DMS 273 treated with DMSO at 0.1 percent for 48 hours (cell line): ENCODE measurements around the gene ARHGEF39.
"Not testable (repeated sequence)": the region's sequence is repeated elsewhere in the genome, so short reads cannot be mapped to it uniquely, and the experiment has no call there.

Experiments used
- DNase-seq: peaks from one replicate; lab custom pipeline; 2025; lab: John Stamatoyannopoulos, UW

The ARHGEF39 gene

DNA sequence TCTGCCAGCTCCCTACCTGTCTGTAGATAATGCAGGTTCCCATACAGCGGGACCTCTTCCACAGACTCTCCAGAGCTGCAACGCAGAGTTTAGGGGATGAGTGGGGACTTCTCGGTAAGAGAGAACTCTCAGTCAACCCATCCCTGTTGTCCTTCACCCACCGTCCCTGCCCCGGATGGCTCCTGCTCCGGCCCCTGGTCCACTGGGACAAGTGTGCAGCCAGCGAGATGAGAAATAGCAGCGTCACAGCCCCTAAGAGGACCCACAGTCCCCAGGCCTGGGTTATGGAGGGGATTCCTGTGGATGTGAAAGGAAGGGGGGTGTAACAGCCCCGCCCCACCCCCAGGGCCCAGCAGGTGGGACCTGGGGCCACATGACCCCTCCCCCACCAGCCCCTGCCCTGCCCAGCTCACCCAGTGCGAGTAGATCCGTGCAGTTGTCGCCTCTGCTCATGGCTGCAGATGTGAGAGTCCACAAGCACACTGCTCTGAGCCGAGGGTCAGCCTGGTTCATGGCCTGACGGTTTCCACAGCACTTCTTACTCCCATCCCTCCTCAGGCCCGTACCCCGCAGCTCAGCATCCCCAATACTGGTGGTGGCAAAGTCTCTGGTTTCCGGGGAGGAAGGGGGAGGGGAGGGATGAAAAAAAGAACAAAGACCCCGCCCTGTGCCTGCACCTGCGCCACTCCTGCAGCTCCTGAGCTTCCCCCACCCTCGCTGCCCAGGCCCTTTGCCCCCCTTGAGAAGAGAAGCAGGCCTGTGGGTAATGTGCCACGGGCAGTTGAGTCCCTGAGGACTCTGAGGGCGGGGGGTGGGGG, 14.4 kb downstream of the ARHGEF39 start, which contains the start of gene SIT1:
Gene SIT1, minus strand, starts transcription at position 591 of the 818 bp plus-strand sequence. Its CDS starts 78 bp downstream, at position 513.
- no peak for DNase-seq

DNA sequence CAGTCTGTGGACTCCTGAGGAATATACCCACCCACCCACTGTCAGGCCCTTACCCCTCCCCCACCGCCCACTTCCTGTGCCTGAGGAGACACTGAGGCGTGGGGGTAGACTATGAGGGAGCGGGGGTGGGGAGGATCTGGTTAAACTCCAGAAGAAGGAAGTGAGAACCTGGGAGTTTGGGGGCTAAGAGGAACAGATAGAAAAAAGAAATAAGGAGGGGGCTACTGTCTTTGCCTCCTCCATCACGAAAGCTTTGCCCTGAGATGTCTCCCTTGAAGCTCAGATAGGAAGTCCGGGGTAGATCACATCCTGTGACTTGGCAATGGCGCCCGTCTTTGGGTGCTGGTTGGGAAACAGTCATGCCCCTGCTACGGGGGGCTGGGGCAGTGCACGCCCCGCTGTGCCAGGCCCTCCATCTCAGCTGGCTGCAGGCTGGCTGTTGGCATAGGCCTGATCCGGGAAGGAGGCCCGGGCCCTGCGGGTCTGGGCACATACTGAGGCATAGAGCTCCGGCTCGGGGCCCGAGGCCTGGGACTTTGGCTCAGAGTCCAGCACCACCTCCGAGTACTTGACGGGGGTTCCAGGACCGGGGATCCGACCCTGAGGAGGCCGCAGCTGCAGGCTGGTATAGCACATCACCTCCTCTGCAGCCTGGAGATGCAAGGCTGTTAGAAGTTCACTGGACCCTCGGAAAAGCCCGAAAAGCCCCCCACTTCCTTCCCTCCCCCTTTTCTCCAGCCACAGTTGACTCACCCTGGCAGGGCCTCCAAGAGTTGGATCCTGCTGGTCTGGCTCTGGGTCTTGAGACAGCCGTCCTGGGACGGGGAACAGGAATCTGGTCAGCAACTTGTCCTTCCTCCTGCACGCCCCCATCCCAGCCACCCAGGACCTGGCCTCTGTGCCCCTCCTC, 15.3 kb downstream of the ARHGEF39 start:
- DNase-seq: no peak

DNA sequence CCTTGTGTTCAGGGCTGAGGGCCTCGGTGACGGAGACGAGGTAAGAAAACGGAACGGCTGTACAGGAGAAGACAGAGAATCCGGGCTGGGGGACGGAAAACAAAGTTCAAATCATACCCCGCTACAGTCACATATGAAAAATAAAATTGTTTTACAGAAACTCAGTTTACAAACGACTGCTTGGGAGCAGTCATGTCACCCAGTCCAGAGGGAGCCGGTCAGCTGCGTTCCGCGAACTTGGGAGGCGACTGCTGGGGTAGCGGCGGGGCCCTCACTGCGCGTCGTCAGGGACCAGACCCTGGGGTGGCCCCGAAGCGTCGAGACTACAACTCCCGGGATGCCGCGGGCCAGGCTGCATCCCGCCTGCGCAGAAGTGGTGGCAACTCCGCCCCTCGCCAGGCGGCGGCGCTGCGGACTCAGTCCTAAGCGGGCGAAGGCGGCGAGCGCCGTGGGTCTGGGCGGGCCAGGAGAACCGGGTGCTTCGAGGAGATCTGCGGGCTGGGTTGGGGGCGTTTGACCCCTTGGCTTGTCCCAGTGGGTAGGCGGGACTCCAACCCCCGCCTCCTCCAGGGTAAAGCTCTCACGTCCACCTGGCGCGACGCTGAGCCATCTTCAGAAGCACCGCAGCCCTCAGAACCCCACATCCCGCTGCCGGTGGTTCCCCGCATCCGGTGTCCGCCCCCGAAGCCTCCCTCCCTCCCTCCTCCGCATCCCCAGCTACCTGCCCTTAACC, 18.3 kb downstream of the ARHGEF39 start:
- peak; percentile 60 for DNase-seq

- DNase-seq: no peak
Observed at GRCh38 chr9:35646153-35646532, 18.9 kb downstream of the ARHGEF39 start.

GRCh38 chr9:35645736-35646135, 19.3 kb downstream of the ARHGEF39 start:
- DNase-seq: not testable (repeated sequence)

- no peak for DNase-seq
Observed at GRCh38 chr9:35643046-35643445, 21.9 kb downstream of the ARHGEF39 start.

DNA sequence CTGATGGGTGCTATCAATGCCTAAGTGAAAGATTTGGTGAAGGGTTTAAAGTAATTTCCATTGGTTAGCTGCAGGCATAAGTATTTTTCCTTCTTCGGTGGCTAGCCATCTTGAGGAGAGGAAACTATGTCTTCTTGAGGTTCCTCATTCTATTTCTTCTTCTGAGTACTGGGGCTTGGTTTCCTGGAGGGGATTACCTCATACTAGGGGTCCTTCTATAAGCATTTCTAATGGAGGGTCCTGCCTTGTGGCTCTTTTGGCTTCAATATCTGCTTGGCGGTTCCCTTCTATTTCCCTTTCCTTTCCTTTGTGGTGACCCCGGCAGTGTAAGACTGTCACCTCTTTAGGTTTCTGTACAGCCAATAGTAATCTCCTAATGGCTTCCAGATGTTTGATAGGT, 23.5 kb downstream of the ARHGEF39 start:
- not testable (repeated sequence) for DNase-seq

- DNase-seq: not testable (repeated sequence)
Observed at GRCh38 chr9:35640431-35640830, 24.6 kb downstream of the ARHGEF39 start.

- DNase-seq: no peak
Observed at GRCh38 chr9:35639631-35640030, 25.4 kb downstream of the ARHGEF39 start.

DNA sequence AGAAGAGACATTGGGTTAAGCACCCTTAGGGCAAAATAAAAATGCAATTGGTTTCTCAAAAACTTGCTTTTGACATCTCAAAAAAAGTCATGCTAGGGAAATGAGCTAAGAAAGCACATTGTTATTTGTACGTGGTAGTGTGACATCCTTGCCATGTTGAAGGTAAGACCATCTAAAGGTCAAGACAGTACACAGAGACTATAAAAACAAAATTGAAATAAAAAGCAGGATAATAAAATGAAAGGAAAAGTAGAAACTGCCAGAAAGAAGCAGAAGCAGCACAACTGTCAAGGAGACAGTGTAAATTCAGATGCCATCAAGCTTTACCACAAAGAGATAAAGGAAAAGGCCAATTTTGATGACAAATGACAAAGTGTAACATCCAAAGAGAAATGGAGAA, 25.8 kb downstream of the ARHGEF39 start:
- not testable (repeated sequence) for DNase-seq

- DNase-seq: not testable (repeated sequence)
Observed at GRCh38 chr9:35638751-35639150, 26.2 kb downstream of the ARHGEF39 start.

DNA sequence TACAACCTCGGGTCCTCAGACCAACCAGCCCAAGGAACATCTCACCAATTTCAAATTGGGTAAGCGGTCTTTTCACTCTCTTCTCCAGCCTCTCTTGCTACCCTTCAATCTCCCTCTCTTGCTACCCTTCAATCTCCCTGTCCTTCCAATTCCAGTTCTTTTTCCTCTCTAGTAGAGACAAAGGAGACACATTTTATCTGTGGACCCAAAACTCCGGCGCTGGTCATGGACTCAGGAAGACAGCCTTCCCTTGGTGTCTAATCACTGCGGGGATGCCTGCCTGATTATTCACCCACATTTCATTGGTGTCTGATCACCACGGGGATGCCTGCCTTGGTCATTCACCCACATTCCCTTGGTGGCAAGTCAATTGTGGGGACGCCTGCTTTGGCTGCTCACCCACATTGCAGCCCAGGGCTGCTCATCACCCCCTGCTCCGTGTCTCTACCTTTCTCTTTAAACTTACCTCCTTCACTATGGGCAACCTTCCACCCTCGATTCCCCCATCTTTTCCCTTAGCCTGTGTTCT, 27.5 kb downstream of the ARHGEF39 start:
- not testable (repeated sequence) for DNase-seq

DNA sequence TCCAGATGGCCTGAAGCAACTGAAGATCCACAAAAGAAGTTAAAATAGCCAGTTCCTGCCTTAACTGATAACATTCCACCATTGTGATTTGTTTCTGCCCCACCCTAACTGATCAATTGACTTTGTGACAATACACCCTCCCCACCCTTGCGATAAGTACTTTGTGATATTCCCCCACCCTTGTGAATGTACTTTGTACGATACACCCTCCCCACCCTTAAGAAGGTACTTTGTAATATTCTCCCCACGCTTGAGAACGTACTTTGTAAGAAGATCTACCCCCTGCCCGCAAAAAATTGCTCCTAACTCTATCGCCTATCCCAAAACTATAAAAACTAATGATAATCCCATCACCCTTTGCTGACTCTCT, 28.1 kb downstream of the ARHGEF39 start:
- DNase-seq: not testable (repeated sequence)

- DNase-seq: no peak
Observed at GRCh38 chr9:35636135-35636876, 28.7 kb downstream of the ARHGEF39 start.

- DNase-seq: no peak
Observed at GRCh38 chr9:35635730-35636129, 29.3 kb downstream of the ARHGEF39 start.

DNA sequence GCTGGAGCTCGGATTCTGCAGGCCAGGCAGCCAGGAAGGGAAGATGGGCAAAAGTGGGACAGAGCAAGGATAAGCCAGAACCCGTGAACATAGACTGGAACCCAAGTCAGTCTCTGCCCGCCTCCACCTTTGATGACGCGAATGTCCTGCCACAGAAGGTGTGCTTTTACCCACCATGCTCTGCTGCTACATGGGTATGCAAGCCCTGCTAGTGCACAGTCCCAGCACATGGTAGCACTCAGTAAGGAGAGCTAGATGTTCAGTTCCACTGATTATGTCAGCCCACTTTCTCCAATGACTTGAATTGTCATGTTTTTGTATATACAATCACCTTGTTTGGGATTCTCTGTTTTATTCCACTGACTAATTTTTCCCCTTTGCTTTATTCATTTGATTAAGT, 35.4 kb downstream of the ARHGEF39 start:
- no peak for DNase-seq

GRCh38 chr9:35628389-35628991, 36.5 kb downstream of the ARHGEF39 start:
- no peak for DNase-seq

GRCh38 chr9:35627575-35627974, 37.4 kb downstream of the ARHGEF39 start:
- DNase-seq: no peak

- DNase-seq: no peak
Observed at GRCh38 chr9:35619800-35620158, 45.2 kb downstream of the ARHGEF39 start.

DNA sequence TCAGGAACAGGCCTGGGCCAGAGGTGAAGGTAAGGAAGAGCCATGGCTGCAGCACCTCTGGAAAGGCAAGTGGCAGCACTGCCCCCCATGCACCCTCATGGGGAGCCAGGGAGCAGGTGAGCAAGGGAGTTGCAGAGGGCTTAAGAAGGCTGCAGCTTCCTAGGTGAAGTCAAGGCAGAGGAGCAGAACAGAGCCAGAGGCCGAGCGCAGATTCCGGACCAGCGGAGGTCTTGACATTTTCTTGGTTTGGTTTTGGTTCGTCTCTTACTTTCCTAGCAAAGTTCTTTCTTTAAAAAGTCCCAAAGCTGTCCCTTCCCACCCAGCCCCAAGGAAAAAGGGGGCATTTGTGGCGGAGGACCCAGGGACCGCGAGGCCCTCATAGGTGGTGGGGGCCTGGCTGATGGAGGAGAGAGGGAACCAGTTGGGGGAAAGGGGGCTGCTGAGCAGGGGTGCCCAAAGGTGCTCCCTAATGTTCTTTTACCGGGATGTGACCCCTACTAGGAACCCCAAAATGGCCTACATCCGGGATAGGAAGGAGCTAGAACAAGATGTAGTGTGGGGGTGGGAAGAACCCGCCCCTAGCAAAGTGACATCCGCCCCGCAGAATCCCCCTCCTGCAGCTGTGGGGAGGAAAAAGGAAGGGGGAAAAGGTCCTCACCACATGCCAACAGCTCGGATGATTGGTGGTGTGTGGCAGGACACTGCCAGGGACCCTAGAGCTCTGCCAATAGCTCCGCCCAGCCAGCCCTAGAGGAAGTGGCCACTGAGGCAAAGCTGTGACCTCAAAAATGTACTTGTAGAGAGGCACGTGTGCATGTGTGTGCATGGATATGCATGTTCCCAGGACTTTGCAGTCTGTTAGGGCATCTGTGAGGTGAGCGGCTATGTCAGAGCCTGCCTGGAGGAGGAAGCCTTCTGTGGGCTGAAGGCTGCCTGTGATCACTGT, 45.9 kb downstream of the ARHGEF39 start:
- DNase-seq: no peak
